Daoy (cell line): ENCODE measurements around the gene OTUD4. TPM values are rescaled to one million over a fixed set of nuclear protein-coding genes. Genes with fewer than 3 reads are reported as not detected.
"Not testable (repeated sequence)": the region's sequence is repeated elsewhere in the genome, so short reads cannot be mapped to it uniquely, and the experiment has no call there.

Experiments used
- DNase-seq: peaks from one replicate; pipeline ENCODE4 v3.0.0-alpha.2; 2015; ENCODE audit warnings: low read depth
- total RNA-seq: library from RNA; depleted of rRNA; stranded (reverse); fragments of >200 nt; shearing (Covaris generic); gene quantifications from 2 replicates; pipeline ENCODE4 v1.2.3, GENCODE V29; 2014

Gene OTUD4
- total RNA-seq, 1 experiment from 2014 or later = 10.5 TPM

- DNase-seq = no peak
Measured at GRCh38 chr4:145178740-145179280, 1.6 kb downstream of the OTUD4 start.

- peak; percentile 3 for DNase-seq
Measured at GRCh38 chr4:145177906-145178538, 2.4 kb downstream of the OTUD4 start.

DNA sequence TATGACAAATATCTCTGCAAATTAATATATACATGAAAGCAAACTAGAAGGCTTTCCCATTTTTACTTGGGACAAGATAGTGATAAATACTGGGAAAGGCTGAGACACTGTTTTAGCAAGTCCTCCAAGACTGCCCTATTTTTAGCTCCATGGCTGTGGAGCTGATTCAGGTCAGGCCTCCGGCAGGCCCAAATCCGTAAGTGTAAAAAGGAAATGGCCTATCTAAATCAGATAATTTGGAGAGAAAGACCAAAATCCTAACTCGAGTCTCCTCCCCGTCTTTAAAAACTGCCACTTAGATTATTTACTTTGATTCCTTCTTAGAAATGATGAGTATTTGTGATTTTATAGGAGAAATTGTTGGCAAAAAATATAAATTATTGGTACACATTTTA, 2.9 kb downstream of the OTUD4 start:
- DNase-seq = peak; percentile 5

DNA sequence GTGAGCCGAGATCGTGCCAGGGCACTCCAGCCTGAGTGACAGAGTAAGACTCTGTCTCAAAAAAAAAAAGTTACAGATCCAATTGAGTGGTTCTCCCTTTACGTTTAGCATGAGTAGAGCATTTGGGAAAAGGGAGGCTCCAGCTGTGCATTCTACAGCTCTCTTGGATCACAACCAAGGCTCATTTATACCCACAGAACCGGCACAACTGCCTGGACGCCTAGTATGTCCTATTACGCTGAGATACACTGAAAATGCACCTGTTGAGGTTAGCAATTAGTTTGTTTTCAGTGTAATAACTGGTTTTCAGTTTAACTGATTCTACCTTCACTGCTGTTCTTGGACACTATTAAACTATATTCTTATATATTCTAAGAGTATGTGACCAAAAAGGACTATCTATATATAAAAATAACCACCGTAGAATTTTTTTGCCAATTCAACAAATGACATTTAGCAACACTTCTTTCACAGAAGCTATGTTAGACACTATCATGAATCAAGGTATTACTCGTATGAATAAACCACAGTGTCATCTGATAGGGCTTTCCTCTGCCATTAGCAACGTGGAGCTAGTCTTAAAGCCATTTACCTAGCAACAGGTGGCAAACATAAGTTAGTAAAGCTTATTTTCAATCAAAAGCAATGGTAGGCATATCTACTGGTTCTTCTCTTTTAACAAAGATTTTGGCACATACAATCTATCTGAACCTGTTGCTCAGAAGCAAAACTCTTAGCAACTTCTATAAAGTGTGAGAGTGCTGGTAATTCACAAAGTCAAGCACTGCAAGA, 3.6 kb downstream of the OTUD4 start:
- no peak for DNase-seq

GRCh38 chr4:145171911-145172310, 8.5 kb downstream of the OTUD4 start:
- DNase-seq = no peak

DNA sequence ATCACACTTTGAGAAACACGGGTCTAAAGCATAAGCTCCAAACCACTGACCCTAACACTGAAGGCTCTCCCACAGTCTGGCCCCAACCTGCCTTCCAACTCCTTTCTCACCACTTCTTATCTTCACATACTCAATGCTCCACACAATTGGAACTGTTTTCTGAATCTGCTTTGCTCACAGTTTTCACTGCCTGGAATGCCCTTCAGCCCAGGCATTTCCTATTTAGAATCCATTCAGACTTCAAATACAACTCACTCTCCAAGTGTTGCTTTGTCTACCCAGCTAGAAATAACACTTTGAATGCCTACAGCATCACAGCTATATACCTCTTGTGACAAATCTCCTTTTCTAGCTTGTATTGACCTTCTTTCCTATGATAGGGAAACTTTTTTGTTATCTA, 10.2 kb downstream of the OTUD4 start:
- no peak for DNase-seq

- DNase-seq = no peak
Measured at GRCh38 chr4:145168581-145169187, 11.7 kb downstream of the OTUD4 start.

DNA sequence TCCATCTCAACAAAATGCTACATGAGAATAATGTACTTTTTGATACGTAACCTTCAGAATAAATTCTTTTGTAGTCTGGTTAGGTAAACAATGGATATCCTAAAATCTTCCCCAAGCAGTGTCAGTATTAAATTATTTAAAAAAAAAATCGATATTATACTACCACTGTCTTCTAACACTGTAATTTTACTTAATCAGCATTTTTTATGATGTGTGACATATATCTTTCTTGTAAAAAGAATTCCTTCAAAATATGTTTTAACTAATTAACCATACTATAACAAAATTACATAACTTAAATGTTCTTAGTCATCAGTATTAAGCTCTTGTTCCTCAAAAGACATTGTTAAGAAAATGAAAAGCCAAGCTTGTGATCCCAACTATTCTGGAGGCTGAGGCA, 12.5 kb downstream of the OTUD4 start:
- DNase-seq = no peak

DNA sequence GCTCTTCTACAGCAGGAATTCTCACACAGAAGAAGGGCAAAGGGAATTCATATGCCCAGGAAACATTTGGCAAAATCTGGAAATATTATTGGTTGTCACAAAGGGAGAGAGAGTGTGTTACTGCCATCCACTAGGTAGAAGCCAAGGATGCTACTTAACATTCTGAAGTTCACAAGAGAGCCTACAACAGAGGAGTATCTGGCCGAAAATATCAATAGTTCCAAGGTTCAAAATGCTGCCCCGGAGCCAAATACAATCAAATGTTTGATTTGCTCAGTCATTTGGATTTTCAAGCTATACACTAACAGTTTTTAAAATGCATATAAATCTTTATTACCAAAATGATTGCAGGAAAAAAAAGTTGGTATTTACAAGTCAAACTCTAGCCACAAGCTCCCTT, 18.8 kb downstream of the OTUD4 start:
- DNase-seq = no peak

DNA sequence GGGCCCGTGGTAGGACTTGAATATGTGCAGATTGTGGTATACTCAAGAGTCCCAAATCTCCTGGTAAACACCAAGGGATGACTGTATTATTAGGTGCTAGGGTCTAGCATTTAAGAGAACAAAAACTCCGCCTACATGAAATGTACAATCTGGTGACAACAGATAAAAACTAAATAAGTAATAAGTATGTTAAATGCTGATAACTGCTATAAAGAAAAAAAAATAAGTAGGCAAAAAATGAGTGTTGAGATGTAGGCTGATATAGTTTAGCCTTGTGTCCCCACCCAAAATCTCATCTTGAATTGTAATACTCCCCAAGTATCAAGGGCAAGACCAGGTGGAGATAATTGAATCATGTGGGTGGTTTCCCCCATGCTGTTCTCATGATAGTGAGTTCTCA, 23.4 kb downstream of the OTUD4 start:
- DNase-seq = no peak

DNA sequence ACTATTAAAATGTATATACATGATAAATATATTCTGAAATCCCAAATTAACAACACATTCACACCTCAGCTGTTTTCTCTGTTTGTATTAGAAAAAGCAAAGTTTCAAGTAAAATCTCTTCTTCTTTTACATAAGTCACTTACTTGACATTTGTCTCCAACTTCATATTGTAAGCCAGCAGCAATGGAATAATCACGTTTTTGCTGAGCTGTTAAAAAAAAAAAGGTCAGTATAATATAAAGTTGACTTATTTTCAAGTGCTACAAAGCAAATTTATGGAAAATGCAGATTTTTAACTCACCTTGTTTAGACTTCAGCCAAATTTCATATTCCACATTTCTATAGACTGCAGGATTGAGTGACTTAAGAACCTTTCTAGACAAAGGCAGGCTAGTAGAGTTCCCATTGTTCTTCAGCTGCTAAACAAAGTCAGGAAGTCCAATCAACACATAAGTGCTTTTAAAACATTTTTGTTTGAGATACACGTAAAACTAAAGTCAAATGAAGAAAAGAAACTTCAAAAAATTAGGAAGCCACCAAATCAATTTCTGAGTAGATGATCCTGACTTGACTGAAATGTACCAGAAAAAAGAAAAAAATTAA, 25.0 kb downstream of the OTUD4 start:
- no peak for DNase-seq

DNA sequence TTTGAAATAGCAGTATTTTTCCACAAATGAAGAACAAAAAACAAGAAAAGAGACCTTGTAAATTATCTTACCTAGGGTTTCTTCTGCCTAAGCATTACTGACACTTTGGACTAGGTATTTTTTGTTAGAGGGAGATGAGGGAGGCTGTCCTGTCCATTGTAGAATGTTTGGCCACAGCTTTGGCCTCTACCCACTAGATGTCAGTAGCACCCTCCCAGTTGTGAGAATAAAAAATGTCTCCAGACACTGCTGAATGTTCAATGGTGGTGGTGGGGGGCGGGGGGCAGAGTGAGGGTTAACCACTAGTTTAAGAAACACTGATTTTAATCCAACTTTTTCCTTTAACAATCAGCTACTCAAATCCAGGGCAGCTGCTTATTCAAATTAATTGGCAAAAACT, 25.8 kb downstream of the OTUD4 start:
- DNase-seq = peak; percentile 1

GRCh38 chr4:145153904-145154298, 26.5 kb downstream of the OTUD4 start:
- no peak for DNase-seq

- DNase-seq = no peak
Measured at GRCh38 chr4:145153181-145153903, 27.0 kb downstream of the OTUD4 start.

- no peak for DNase-seq
Measured at GRCh38 chr4:145148980-145149379, 31.4 kb downstream of the OTUD4 start.

DNA sequence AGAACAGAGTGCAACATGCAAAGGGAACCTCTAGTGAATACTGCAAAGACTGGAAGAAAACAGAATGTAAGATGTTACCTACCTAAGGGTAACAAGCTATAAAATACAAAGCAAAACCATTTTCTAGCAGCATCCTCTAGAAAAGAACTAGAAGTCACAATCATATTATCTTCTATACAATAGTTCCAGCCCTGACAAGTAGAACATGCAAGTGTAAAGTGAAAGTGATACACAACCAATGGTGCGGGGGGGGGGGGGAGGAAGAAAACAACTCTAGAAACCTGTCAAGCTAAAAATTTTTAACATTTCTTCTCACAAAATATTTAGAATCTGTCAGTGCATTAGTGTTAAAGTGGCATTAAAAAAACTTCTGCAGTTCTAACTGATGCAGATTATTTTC, 44.2 kb downstream of the OTUD4 start:
- not testable (repeated sequence) for DNase-seq

DNA sequence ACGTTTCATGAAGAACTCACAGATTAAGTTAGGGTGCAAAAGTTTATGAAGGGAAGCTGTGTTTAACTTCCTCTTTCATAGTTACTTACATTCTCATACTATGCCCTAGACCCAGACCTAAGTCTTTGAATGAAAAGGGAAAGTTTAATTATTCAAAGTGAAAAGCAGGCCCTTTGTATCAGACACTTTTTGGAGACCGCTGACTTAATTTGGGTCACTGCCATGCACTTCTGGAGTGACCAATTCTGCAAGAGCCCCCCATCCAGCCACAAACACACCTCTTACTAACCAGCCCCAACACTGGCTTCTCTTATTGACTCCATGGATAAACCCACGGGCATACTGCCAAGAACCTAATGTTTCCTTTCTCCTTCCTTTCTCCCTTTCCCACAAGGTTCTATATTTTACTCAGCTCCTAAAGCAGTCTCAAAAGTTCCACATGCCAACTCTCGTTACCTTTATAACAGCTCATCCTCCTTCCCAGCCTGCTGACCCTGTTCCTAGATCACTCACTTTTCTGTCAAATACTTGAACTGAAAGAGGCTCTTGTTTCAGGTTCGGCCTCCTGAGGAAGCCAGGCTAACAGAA, 47.8 kb downstream of the OTUD4 start:
- DNase-seq = no peak

DNA sequence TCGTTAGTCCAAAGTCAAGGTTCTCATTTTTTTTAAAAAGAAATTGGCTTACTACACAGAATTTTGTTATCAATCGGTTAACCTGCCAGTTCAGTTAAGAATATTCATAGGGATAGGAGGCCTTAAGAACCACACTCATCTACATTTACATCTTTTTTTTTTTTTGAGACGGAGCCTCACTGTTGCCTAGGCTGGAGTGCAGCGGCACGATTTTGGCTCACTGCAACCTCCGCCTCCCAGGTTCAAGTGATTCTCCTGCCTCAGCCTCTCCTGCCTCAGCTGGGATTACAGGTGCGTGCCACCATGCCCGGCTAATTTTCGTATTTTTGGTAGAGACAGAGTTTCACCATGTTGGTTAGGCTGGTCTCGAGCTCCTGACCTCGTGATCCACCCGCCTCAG, 48.5 kb downstream of the OTUD4 start:
- DNase-seq = no peak

DNA sequence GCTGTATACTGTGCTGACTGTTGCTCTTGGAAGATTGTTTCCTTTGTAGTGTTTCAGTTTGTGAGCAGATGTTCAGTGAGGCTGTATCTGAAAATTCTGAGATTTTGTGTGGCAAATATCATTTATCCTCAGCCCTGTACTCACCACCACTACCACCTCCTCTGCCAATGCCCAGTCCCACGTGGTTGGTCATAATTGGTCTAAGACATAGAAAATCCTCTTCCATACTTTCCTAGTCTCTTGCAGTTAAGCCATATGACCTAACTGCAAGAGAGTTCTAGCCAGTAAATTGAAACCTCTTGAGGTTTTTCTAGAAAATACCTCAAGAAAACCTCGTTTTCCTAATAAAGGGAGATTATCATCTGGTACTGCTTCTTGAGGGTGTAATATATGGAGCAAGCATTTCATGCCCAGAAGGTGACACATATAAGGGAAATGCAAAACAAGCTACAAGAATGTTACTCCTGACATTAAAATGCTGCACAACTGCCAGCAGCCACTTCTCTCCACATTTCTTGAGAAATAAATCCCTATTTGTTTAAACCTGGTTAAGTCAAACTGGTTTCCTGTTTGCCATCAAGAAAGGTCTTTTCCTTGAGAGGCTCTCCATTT, 49.5 kb downstream of the OTUD4 start:
- DNase-seq = peak; percentile 0

DNA sequence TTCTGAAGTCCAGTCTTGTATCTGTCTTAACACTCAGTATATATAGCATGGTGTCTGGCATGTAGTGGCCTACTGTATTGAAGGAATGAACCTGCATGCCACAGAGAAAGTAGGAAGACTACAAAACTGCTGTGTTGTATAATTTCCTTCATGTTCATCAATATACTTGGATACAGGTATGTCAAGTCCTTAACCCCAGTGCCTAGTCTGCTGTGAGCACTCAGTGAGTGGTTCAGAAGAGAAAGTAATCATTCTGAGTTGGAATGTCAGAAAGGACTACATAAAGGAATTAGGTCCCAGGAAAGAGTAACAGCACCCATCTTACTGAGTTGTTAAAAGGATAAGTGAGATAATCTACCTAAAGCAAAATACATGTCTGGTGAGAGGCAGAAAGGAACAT, 50.3 kb downstream of the OTUD4 start:
- no peak for DNase-seq

GRCh38 chr4:145125396-145125795, 55.0 kb downstream of the OTUD4 start:
- no peak for DNase-seq
